Kidney glomerular epithelial cell (primary cell): ENCODE data around the gene AUTS2.
"Not testable (repeated sequence)": the region's sequence is repeated elsewhere in the genome, so short reads cannot be mapped to it uniquely, and the experiment has no call there.

Experiments used
- DNase-seq: peaks from one replicate; lab custom pipeline; 2025; lab: John Stamatoyannopoulos, UW

AUTS2 gene

DNA sequence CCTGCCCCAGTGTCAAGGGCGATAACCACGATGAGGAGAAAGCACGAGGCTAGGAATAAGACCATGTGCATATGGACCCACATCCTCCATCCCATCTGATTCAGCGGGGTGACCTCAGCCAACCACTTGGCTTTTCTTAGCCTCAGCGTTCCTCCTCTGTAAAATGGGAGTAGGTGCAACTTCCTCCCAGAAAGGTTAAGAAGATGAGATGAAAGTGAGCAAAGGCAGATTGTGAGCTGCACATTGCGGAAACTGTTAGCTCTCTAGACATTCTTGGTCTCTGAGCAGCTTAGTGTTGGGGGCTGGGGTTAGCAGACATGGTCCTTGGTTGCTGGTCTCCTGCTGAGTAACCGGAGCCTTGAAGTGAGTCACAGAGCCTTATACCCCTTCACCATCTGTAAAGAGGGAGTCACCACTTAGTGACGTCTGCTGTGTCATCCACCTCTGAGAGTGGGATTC is 1036.4 kb downstream of the AUTS2 start:
- DNase-seq: no peak

DNA sequence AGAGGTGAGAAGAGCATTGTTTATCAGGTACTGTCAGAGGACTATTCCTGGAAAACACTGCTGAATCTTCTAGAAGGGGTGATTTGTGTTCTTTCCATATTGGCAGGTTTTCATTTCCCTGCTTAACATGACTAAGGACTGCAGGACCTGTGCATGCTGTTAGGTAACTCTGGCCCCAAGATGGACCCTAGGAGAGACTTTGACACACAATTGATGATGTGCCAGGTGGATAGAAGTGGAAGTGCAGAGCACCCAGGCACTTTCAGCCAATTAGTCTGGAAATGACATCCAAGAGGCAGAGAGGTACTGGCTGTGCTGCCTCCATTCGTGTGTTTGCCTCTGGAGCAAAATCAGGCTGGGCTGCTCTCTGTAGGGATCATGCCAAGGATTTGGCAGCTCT is 1037.4 kb downstream of the AUTS2 start:
- no peak for DNase-seq

DNA sequence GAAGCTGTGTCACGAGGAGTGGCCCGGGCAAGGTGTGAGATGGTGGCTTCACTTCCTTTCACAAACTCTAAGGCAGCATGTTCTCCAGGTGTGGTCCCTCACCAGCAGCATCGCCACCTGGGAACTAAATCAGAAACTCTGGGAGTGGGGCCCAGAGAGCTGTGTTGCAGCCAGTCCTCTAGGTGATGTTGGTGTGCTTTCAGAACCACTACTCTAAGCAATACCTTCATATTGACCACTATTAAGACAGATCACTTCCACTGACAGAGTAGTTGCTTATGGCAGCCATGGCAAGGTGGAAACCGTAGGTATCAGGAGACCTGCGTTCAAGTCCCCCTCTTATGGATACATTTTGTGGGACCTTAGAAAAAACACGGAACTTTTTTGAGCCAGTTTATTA is 1037.9 kb downstream of the AUTS2 start:
- DNase-seq: no peak

DNA sequence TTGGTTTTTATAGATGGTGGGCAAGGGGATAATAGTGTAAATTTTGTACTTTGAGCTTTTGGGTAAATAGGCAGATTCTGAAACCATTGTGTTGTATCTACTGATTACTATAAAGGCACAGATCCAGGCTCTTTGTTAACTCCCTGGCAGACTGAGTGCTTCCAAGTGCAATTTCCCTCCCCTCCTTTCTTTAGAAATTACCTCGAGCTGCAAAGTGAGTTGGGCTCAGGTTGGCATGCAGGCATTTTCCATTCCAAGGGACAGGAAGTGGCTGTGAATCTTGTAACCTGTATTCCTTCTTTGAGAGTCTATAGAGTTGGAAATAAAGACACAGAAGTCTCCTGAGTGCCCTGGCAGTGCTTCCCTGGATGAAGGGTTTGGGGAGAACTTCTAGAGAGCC is 1039.5 kb downstream of the AUTS2 start:
- no peak for DNase-seq

DNA sequence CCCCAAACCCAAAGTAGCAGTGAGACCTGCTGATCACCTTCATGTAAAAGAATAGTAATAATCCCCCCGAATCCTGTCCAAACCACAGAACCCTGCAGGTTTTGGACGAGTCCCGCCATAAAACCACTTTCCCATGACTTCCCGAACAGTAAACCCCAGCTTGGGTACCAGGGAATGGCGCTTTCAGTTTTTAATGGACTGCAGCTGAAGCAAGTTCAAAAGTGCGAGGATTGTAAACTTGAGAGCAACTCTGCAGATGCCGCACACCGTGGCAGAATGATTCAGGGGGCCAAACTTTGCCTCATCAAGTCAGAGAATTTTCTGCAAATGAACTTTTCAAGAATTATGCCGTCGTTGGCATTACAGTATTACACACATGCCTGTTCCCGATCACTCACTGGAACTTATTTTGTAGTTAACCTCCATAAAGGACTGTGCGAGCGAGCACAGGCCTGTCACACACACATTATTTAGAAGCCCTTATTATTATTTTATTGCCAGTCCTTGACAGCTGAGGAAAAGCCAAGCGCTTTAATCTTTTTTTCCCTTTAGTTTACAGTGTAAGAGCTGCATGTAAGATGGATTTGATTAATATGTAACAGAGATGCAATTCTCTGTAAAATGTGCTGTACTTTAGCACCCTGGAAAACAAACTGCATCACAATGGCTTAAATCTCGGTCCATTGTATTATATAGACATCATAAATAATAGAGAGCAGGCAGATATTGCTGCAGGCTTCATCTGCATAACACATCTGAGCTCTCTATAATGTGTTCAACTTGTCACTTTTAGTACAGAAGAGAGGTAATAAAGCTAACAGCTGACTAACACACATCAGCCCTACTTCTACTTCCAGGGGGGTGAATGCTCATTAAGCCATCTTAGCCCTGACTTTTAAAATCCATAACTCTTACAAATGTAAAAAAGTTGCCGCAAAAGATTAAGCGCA is 1040.2 kb downstream of the AUTS2 start:
- no peak for DNase-seq

DNA sequence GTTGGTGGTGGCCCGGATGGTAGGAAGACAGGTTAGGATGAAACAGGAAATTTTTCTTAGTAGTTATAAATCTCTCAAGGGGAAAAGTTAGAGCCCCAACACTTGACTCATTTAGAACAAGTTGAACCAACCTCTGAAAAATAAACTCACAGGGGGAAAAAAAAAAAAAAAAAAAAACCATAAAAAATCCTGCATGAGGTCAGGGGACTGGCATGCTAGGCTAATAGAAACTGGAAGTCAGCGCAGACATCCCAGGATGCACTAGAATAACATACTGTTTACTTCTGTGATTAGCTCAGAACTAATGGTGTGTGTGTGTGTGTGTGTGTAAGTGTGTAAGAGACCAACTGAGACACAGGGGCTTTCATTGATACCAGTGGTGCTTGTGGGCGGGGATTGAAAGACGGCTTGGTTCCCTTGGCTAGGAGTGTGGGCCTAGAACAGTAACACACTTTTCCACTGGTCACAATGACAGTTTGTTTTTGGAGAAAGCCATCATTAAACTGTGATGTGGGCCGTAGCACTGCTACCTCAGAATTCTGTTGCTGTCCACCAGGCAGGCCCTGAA is 1042.1 kb downstream of the AUTS2 start:
- DNase-seq: no peak

DNA sequence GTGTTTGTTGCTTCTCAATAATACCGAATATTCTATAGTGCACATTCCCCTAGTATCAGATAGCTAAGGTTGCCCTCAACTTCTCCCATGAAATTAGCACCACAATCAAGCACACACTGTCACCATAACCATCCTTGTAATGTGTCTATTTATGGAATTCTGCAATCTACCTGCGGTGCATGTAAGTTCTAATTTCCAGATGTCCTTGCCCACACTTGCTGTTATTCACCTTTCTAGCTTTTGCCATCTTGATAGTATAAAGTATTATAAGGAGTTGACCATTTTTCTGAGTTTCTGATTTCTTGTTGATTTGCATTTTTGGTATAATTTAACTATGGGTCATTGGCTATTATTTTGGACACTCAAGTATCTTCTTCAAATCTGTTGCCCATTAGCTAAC is 1043.6 kb downstream of the AUTS2 start:
- no peak for DNase-seq

DNA sequence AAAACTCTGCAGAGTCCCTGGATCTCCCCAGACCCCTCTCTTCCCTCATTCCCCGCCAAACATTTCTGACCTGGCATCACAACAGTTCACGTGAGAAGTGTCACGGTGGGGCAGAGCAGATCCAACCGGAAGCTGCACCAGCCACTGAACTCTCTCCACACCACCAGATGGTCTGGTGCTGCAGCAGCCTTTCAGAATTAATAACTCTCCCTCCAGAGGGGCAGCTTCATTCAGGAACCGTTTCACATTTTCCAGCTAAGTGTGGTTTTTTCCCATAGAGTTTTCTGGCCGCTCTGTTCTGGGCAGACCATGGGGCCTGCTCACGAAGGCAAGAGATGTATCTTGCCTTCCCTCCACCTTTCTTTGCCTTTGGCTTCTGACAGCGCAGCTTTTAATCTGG is 1047.0 kb downstream of the AUTS2 start:
- DNase-seq: no peak

DNA sequence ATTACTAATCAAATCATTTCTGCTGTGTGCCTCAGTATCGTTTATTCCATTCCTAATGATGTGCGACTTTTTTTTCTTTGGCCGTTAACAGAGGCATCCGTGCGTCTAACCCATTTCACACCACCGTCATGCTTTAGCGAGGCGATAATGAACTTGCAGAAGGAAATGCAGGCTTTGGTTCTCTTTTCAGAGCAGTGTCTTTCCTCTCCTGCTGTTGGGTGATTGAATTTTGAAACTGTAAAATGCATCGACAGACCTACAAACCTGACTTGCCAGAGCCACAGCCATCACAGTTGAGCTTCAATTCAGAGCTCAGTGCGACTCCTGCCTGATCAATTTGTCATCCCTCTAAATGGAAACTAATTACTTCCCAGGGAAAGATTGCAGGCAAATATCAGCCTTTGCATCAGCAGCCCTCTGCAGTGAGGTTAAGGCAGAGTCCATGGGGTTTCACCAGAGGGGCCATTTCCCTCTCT is 1047.6 kb downstream of the AUTS2 start:
- no peak for DNase-seq

DNA sequence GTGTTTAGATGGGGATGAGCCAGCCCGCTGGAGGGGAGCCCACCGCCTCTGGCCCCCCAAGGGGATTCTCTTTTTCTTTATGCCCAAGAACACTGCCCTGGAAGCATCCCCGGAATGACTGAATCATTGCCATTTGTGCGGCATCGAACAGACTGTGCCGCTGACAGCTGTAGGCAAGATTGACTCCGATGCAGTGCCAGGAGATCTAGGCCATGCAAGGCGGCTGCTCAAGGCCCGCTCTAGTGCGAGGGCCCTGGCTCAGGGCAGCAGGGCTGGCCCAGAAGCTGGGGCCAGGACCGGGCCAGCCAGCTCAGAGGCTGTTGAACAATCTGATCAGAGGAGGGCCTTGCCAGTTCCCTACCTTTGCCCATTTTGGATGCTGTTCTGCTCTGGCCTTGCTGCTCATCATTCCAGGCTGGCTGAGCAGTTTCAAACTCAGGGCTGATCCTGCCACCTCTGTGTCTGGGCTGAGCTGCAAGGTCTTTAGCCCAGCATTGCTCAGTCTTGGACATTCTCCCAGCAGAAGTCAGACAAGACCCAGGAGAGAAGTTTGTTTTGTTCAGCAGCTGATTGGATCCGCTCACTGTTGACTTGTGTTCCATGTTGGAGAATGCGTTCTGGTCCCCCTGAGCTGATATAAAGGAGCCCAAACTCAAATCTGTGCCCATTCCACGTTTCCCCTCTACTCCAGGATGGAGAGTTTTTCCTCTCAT is 1048.4 kb downstream of the AUTS2 start:
- no peak for DNase-seq

DNA sequence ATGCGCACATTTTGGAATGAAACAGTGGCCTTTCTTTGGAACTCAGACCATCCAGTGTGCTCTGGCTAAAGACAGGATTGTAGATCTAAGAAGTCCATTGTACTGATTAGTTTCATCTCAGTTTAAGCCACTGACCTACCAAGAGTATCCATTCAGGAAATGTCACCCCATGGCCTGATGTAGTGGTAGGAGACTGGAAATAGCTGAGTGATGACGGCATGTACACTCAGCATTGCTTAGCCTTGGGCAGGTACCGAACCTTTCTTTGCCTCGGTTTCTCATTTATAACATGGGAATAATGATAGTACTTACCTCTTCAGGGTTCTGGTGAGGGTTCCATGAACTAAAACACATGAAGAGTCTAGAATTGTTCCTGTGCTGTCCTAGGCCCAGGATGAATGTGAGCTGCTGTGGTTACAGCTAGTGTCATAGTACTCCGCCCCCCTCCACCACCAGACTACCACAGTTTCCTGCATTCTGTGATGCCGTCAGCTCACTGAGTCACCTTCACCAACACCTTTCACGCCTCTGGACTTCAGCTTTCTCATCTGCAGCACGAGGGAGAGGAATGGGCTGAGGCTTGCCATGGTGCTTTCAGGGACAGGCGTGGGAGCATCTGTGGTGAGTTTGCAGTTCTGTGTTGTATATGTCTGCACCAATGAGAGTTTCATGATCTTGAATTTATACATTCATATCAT is 1049.7 kb downstream of the AUTS2 start:
- DNase-seq: no peak

DNA sequence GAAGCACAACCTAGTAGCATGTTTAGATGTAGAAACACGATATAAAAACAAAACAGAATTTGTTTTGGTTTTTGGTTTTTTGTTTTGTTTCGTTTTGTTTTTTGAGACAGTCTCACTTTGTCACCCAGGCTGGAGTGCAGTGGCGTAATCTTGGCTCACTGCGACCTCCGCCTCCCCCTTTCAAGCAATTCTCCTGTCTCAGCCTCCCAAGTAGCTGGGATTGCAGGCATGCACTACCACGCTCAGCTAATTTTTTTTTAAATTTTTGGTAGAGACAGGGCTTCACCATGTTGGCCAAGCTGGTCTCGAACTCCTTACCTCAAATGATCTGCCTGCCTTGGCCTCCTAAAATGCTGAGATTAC is 1050.2 kb downstream of the AUTS2 start:
- DNase-seq: not testable (repeated sequence)

DNA sequence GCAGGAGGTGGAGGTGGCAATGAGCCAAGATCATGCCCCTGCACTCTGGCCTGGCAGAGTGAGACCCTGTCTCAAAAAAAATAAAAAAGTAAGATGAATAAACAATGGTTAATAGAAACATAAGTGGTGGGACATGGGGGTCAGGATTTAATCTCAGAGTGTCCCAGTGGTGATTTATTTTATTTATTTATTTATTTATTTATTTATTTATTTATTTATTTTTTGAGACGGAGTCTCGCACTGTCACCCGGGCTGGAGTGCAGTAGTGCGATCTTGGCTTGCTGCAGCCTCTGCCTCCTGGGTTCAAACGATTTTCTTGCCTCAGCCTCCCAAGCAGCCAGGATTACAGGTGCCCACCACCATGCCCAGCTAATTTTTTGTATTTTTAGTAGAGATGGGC is 1051.0 kb downstream of the AUTS2 start:
- DNase-seq: no peak

DNA sequence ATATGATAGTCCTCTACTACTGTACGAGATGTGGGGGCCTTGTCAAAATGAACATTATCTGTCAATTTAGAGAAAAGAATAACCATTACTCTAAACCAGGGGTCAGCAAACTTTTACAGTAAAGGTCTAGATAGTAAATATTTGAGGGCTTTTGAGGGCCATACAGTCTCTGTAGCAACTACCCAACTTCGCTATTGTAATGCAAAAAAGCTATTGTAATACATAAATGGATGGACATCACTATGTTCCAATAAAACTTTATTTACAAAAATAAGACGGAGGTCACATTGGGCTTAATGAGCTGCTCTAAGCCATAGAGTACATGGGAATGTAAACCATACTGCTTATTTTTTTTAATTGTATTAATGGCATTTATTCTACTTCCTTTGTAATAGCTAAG is 1055.9 kb downstream of the AUTS2 start:
- DNase-seq: no peak

DNA sequence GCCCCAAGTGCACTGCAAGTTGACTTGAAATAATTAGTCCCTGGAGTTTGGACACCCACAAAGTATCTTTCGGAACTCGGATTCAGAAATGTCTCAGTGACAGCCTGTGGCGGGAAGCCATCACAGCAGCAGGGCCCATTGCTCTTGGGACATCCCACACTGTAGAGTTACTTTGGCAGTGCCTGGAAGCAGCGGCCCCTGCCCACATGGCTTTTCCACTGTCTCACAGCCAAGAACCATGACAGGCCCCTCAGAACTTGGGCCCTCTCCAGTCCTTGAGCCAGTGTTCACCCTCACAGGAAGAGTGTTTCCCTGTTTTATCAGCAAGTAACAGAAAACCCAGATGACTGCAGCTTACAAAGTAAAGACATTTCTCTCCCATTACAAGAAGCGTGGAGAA is 1056.7 kb downstream of the AUTS2 start:
- DNase-seq: no peak

DNA sequence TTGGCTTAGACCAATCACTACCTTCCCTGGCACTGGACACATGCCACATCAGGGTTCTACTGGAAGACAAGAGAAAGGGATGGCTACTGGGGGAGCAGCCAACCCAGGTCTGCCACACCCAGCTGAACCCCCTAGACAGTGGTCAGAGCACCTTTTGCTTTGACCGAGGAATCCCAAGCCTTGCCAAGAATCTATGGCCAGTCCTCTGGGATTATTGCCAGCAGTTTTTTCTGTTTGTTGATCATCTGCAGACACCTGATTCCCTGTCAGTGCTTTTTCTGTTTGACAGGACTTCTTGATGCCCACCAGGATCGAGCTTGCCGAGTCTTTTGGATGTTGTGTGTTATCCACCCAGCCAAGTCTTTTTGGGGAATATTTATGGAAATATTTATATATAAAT is 1057.4 kb downstream of the AUTS2 start:
- no peak for DNase-seq

DNA sequence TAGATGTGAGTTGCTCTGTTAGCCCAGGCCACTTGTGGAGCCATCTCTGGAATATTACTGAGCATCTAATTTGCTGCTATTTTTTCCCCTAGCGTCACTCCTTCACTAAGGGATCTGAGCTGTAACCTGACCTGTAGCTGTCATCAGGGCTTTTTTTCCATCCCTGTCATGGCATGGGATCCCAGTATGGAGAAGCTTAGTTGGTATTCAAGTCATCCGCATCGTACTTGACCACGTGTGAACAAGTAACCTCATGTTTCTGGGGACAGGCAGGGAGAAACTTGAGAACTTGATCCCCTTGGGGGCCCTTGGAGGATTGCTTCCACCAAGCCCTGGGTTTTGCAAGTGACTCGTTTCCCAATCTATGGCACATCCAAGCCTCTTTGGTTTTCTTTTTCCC is 1059.3 kb downstream of the AUTS2 start:
- DNase-seq: no peak

DNA sequence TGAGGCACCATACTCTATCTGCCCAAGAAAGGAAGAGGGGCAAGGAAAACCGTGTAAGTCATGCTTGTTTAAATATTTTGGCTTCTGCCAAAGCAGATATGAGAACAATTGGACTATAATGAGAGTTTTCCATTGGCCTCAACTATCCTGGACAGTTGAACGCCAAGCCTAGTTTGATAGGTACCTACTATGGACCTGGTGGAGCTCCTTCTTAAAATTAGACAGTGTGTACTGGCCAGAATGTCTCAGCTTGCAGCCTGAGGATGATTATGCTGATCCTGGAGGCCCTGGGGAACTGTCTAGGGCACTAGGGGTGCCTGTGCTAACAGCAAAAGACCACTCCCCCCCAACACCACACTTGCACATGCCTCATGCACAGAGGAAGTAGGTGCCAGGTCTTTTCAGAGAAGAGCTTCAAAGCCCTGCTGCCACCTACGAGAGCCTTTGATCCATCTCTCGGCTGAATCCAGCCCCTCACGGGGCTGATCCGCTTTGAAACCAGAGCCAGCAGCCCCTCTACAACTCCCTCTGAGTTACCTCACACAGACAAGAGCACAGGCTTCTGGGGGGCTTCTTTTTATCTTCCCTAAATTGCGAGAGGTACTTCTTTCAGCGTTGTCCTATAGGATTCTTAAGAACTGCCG is 1059.8 kb downstream of the AUTS2 start:
- DNase-seq: no peak

DNA sequence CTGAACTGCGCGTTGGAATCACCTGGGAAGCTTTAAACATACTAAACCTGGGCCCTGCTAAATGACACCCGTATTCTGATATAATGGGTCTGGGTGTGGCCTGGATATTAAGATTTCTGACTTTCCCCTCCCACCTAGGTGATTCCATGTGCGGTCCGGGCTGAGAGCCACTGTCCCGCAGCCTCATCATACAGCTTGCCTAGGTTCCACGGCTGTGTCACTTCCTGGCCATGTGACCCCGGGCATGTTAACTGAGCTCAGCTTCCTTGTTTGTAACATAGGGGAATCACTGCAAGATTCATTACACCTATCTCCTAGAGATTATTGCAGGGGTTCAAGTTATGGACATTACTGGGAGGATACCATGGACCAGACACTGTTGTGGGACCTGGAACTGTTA is 1061.0 kb downstream of the AUTS2 start:
- no peak for DNase-seq

DNA sequence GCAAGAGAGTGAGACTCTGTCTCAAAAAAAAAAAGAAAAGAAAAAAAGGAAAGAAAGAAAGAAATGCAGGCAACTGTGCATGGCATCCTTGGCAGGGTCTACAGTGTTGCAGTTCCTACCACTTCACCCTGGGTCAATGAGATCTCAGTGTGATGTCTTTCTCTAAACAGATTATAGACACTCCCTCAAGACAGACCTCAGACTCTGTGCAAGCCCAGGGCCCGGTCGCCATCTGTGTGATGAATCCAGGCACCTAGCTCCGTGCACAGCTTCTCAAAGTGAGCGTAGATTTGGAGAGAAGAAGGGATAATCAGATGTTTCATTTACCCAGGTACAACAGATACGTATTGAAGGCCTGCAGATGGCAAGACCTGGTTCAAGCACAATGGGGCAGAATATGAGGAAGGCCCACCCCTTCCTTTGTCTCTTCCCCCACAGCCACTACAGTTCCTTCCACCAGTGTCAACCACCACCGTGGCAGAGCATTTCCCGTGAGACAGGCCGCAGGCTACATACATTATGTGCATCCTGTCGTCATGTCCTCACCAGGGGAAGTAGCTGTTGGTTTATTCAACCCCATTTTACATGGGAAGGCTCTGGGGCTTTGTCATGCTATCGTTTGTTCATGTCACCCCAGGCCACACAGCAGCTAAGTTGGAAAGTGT is 1062.0 kb downstream of the AUTS2 start:
- no peak for DNase-seq

DNA sequence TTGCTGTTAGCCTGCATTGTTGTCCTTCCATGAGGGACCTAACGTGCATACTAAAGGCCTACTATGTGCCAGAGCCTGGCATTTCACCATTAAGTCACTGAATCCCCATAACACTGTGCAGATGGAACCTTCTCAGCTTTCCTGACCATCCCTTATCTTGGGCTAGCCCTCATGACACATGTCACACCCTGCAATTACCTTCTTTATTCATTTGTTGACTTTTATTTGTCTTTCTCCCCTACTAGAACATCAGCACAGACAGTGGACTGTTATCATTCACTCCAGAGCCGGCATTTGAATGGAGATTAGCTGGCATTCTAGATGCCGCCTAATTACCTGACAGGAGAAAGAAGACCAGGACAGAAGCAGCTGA is 1062.5 kb downstream of the AUTS2 start:
- no peak for DNase-seq
